Measurements from ENCODE around the gene POFUT2.

Gene POFUT2

DNA sequence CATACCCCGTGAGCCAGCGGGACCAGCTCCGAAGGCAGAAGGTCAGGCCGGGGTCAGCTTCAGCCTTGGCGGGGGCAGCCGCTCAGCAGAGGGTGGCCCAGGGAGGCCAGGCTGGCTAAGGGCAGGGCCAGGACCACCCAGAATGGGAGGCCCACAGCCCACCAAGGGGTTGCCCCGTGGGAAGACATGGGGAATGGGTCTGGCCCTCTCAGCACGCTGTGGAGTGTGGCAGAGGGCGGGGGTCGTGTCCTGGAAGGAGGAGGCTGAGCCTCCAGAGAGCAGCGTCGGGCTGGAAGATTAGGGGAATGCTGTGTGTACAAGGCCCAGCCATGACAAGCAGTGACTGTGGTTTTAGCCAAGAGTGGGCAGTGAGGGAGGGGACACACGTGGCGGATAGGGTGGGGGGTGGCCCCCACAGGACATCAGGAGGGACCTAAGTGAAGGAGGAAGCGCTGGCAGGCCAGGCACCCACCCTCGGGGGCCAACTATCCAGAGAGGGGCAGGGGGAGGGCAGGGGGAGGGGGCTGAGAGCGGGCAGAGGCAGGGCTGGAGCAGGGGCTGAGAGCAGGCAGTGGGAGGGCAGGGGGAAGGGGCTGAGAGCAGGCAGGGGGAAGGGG is 43.9 kb upstream of the POFUT2 start:
- no peak for ATAC-seq
- TF ChIP-seq ZFP3 (CRISPR knock-in tag; IDR thresholded peaks at IDR 0.05) (no peak), ARNTL (CRISPR knock-in tag; IDR thresholded peaks at IDR 0.05; ENCODE audit: borderline replicate concordance, low read depth) (no peak), SNAI2 (CRISPR knock-in tag; IDR thresholded peaks at IDR 0.05) (no peak), ZFP30 (CRISPR knock-in tag; IDR thresholded peaks at IDR 0.05) (no peak), ZNF565 (CRISPR knock-in tag; conservative IDR thresholded peaks at IDR 0.05; ENCODE audit: low read depth) (no peak), GLIS3 (CRISPR knock-in tag; IDR thresholded peaks at IDR 0.05) (no peak), ISL1 (CRISPR knock-in tag; IDR thresholded peaks at IDR 0.05) (no peak), ZNF8 (CRISPR knock-in tag; IDR thresholded peaks at IDR 0.05) (no peak), CSDC2 (CRISPR knock-in tag; IDR thresholded peaks at IDR 0.05) (no peak), RARB (CRISPR knock-in tag; IDR thresholded peaks at IDR 0.05) (no peak), OSR1 (CRISPR knock-in tag; IDR thresholded peaks at IDR 0.05) (no peak)
- TF ChIP-seq, protein P1, sequence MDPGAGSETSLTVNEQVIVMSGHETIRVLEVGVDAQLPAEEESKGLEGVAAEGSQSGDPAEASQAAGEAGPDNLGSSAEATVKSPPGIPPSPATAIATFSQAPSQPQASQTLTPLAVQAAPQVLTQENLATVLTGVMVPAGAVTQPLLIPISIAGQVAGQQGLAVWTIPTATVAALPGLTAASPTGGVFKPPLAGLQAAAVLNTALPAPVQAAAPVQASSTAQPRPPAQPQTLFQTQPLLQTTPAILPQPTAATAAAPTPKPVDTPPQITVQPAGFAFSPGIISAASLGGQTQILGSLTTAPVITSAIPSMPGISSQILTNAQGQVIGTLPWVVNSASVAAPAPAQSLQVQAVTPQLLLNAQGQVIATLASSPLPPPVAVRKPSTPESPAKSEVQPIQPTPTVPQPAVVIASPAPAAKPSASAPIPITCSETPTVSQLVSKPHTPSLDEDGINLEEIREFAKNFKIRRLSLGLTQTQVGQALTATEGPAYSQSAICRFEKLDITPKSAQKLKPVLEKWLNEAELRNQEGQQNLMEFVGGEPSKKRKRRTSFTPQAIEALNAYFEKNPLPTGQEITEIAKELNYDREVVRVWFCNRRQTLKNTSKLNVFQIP (CRISPR knock-in tag; IDR thresholded peaks at IDR 0.05; ENCODE audit: borderline replicate concordance, low read depth) = no peak

DNA sequence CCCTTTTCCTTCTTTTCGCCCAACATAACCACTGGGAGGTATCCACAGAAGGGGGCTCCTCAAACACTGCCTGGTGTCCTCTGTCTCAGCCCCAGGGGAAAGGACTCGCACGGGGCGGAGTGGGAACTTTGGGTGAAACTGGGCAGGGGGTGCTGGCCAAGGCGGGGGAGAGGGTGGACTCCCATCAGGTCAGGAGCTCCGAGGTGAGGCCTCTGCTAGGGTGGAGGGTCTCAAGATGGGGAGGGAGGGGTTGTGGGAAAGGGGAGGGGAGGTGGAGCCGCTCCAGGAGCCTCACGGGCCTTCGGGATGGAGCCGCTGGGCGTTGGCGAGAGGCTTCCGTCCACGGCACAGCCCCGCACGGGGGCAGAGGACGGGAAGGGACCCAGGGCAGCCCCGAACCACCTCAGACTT is 43.2 kb upstream of the POFUT2 start:
- ATAC-seq = no peak
- TF ChIP-seq, protein P1 (CRISPR knock-in tag; IDR thresholded peaks at IDR 0.05; ENCODE audit: borderline replicate concordance, low read depth) = no peak
- no peak for TF ChIP-seq ZFP3 (CRISPR knock-in tag; IDR thresholded peaks at IDR 0.05)
- no peak for TF ChIP-seq ZC3H10 (CRISPR knock-in tag; IDR thresholded peaks at IDR 0.05)
- TF ChIP-seq ZNF565 (CRISPR knock-in tag; conservative IDR thresholded peaks at IDR 0.05; ENCODE audit: low read depth) = no peak
- TF ChIP-seq ZNF8 (CRISPR knock-in tag; IDR thresholded peaks at IDR 0.05) = no peak
- TF ChIP-seq RARB (CRISPR knock-in tag; IDR thresholded peaks at IDR 0.05) = no peak
- TF ChIP-seq ARNTL (CRISPR knock-in tag; IDR thresholded peaks at IDR 0.05; ENCODE audit: borderline replicate concordance, low read depth) = no peak

DNA sequence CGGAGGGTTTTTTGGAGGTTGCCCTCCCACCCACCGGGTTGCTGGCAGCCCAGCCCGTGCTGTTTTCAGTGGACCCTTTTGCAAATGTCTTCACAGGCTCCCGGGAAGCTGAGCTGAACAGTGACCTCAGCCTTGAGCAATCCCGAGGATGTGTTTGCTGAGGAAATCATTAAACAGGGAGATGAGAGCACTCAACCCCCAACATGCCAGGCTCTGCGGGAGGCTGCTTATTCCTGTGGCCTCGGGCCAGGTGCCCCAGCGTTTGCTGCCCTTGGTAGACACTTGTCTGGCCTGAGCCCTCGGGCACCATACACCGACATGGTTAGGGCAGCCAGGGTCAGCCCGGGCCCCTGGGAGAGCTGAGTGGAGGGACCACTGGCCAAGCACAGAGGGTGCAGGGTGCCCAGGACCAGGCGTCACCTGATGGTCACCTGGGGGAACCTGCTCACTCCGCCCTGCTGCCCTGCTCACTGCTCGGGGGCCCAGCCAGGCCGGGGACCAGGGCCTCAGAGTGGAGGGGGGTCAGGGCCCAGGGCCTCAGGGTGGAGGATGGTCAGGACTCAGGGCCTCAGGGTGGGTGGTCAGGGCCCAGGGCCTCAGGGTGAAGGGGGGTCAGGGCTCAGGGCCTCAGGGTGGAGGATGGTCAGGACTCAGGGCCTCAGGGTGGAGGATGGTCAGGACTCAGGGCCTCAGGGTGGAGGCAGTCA is 42.5 kb upstream of the POFUT2 start:
- no peak for TF ChIP-seq TOX (CRISPR knock-in tag; IDR thresholded peaks at IDR 0.05; ENCODE audit: borderline replicate concordance)
- TF ChIP-seq, protein P2, sequence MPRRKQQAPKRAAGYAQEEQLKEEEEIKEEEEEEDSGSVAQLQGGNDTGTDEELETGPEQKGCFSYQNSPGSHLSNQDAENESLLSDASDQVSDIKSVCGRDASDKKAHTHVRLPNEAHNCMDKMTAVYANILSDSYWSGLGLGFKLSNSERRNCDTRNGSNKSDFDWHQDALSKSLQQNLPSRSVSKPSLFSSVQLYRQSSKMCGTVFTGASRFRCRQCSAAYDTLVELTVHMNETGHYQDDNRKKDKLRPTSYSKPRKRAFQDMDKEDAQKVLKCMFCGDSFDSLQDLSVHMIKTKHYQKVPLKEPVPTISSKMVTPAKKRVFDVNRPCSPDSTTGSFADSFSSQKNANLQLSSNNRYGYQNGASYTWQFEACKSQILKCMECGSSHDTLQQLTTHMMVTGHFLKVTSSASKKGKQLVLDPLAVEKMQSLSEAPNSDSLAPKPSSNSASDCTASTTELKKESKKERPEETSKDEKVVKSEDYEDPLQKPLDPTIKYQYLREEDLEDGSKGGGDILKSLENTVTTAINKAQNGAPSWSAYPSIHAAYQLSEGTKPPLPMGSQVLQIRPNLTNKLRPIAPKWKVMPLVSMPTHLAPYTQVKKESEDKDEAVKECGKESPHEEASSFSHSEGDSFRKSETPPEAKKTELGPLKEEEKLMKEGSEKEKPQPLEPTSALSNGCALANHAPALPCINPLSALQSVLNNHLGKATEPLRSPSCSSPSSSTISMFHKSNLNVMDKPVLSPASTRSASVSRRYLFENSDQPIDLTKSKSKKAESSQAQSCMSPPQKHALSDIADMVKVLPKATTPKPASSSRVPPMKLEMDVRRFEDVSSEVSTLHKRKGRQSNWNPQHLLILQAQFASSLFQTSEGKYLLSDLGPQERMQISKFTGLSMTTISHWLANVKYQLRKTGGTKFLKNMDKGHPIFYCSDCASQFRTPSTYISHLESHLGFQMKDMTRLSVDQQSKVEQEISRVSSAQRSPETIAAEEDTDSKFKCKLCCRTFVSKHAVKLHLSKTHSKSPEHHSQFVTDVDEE (CRISPR knock-in tag; IDR thresholded peaks at IDR 0.05) = no peak
- TF ChIP-seq PPARA (CRISPR knock-in tag; IDR thresholded peaks at IDR 0.05; ENCODE audit: borderline replicate concordance) = no peak
- TF ChIP-seq GLIS3 (CRISPR knock-in tag; IDR thresholded peaks at IDR 0.05) = no peak
- TF ChIP-seq, protein P3, sequence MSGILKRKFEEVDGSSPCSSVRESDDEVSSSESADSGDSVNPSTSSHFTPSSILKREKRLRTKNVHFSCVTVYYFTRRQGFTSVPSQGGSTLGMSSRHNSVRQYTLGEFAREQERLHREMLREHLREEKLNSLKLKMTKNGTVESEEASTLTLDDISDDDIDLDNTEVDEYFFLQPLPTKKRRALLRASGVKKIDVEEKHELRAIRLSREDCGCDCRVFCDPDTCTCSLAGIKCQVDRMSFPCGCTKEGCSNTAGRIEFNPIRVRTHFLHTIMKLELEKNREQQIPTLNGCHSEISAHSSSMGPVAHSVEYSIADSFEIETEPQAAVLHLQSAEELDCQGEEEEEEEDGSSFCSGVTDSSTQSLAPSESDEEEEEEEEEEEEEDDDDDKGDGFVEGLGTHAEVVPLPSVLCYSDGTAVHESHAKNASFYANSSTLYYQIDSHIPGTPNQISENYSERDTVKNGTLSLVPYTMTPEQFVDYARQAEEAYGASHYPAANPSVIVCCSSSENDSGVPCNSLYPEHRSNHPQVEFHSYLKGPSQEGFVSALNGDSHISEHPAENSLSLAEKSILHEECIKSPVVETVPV (CRISPR knock-in tag; IDR thresholded peaks at IDR 0.05) = no peak
- no peak for TF ChIP-seq OSR1 (CRISPR knock-in tag; IDR thresholded peaks at IDR 0.05)
- TF ChIP-seq ARNTL (CRISPR knock-in tag; IDR thresholded peaks at IDR 0.05; ENCODE audit: borderline replicate concordance, low read depth) = no peak
- peak; percentile 80 for ATAC-seq

DNA sequence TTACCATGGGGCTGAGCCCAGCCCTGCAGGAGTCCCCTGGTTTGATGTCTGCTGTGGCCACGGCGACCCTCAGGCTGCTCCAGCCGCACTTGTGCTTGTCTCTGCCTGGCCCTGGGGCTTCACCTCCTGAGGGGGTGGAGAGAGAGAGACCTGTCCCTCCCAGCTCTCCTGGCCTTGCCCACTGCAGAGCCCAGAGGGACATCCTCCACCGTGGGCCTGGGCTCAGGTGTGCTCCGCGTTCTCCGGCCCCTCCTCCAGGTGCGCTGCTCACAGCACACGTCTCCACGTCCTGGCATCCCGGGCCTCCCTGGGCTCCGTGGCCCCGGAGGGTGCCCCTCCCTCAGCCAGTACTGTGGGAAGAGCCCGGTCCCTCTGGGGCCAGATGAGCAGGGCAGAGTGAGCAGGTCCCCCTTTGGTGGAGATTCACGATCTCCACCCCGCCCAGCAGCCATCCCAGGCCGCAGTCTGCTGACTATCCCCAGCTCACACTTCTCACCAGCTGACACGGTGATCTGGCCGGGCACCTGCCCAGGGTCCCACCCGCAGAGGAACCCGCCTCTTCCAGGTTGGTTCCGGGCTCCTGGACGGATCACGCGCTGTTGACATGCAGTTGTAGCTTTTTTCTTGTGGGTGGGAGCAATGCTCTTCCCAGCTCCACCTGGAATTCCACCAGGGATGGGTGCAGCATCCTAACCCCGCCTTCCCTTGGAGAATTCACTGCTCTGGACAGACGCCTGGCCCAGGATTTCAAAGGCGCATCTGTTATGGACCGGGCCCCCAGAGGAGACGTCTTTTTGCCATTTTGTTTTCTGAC is 41.8 kb upstream of the POFUT2 start:
- ATAC-seq = peak; percentile 20
- TF ChIP-seq, protein P1 (CRISPR knock-in tag; IDR thresholded peaks at IDR 0.05; ENCODE audit: borderline replicate concordance, low read depth) = no peak
- TF ChIP-seq ZNF565 (CRISPR knock-in tag; conservative IDR thresholded peaks at IDR 0.05; ENCODE audit: low read depth) (no peak), TOX (CRISPR knock-in tag; IDR thresholded peaks at IDR 0.05; ENCODE audit: borderline replicate concordance) (no peak), ZFP30 (CRISPR knock-in tag; IDR thresholded peaks at IDR 0.05) (no peak), RARB (CRISPR knock-in tag; IDR thresholded peaks at IDR 0.05) (no peak), ISL1 (CRISPR knock-in tag; IDR thresholded peaks at IDR 0.05) (no peak)
